Astrocyte (in vitro differentiated cells and primary cell): ENCODE data around the gene LRRC19.

Source experiments
- CTCF ChIP-seq: IDR thresholded peaks from 2 replicates; pipeline ENCODE4 v1.5.1; 2011; ENCODE audit warnings: low read depth, mild to moderate bottlenecking, inconsistent platforms, low read length, moderate library complexity; ENCODE audit not compliant: insufficient read depth
- EZH2 ChIP-seq: IDR thresholded peaks from 2 replicates; pipeline ENCODE4 v1.6.1; 2012; ENCODE audit warnings: mild to moderate bottlenecking, low read length, inconsistent platforms; ENCODE audit not compliant: insufficient read depth

- TF ChIP-seq CTCF = no peak
- no peak for TF ChIP-seq EZH2
These were observed 32.0 kb upstream of the LRRC19 start for GRCh38 chr9:27037499-27037898.
